Fibroblast of gingiva (primary cell): ENCODE data around the gene ZNF469.
"Not testable (repeated sequence)": the region's sequence is repeated elsewhere in the genome, so short reads cannot be mapped to it uniquely, and the experiment has no call there.

ENCODE experiments used
- DNase-seq: peaks from one replicate; pipeline ENCODE4 v3.0.0-alpha.2; 2011; ENCODE audit warnings: low read depth

ZNF469 gene

DNA sequence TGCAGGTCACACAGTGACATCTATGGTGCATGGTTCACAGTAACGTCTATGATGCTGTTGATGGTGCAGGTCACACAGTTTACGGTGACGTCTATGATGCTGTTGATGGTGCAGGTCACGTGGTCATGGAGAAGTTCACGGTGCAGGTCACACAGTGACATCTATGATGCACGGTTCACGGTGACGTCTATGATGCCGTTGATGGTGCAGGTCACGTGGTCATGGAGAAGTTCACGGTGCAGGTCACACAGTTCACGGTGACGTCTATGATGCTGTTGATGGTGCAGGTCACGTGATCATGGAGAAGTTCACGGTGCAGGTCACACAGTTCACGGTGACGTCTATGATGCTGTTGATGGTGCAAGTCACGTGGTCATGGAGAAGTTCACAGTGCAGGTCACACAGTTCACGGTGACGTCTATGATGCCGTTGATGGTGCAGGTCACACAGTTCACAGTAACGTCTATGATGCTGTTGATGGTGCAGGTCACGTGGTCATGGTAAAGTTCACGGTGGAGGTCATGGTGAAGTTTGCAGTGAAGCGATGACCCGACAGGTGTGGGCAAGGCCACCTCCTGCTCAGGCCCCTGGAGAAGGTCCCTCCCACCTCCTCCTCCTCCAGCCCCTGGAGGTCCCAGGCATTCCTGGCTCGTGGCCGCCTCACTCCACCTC is 27.7 kb downstream of the ZNF469 start:
- not testable (repeated sequence) for DNase-seq

GRCh38 chr16:88411951-88412576 is 29.3 kb downstream of the ZNF469 start:
- no peak for DNase-seq

- no peak for DNase-seq
These were observed 30.0 kb downstream of the ZNF469 start for GRCh38 chr16:88412766-88413165.

GRCh38 chr16:88413231-88413630 is 30.5 kb downstream of the ZNF469 start:
- DNase-seq = no peak

DNA sequence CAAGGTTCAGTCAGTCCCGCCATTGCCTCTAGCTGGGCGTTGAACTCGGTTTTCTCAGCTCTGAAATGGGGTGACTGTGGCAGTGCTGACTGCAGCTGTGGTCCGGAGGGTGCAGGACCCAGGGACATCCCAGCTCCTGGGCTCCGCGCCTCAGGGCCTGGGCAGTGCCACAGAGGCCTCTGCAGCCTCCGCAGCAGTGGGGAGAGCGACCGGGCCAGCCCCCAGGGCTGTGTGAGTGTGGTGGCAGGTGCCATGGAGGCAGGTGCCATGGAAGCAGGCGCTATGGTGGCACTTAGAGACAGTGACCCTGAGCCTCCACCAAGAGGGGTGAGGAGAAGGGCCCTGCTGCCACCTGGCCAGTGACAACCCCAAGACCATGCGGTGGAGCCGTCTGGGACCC is 30.9 kb downstream of the ZNF469 start:
- DNase-seq = no peak

GRCh38 chr16:88414521-88415380 is 32.0 kb downstream of the ZNF469 start:
- no peak for DNase-seq

- DNase-seq = no peak
These were observed 32.6 kb downstream of the ZNF469 start for GRCh38 chr16:88415381-88415705.

DNA sequence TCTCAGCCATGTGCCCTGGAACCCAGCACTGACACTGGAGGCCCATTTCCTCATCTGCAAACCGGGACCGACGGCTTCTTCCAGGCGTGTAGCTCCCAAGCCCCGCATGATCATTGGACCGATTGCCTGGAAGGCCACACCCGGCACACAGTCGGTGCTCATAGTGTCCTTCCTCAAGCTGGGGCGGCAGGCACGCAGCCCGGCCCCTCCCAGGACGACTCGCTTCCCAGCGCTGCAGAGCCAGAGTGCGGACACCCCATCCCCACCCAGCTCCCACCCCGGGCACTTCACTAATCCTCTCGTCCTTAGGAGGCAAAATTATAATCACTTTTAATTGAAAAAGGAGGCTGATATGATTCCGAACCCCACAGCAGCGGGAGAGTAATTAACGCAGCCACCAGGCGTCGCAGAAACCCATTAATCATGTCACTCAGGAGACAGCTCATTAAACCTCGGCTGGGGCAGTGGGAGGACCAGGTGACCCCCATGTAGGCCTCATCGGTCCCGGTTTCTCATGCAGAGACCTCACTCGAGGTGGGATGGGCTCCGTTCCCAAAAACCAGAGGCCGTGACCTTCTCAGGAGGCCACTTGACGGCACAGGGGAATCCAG is 33.1 kb downstream of the ZNF469 start:
- DNase-seq = no peak

DNA sequence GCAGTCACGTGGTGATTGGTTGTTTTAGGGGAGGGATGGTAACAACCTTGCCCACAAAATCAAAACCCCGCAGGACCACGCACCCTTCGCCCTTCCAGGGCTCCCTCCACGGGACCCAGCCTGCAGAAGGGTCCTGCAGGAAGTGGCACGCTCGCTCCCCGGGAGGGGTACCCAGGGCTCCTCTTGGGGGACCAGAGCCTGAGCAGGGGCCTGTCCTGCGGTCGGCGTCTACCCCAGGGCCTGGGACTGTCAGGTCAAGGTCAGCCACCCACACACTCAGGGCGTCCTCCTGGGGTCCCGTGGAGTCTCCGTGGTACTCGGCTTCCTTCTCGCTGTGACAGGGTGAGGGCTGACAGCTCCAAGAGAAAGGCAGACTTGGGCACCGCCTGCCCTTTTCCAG is 33.9 kb downstream of the ZNF469 start:
- DNase-seq = no peak

GRCh38 chr16:88417684-88418476 is 35.1 kb downstream of the ZNF469 start:
- DNase-seq = no peak

GRCh38 chr16:88418869-88419268 is 36.1 kb downstream of the ZNF469 start:
- DNase-seq = no peak

- no peak for DNase-seq
These were observed 37.0 kb downstream of the ZNF469 start for GRCh38 chr16:88419790-88420189.

DNA sequence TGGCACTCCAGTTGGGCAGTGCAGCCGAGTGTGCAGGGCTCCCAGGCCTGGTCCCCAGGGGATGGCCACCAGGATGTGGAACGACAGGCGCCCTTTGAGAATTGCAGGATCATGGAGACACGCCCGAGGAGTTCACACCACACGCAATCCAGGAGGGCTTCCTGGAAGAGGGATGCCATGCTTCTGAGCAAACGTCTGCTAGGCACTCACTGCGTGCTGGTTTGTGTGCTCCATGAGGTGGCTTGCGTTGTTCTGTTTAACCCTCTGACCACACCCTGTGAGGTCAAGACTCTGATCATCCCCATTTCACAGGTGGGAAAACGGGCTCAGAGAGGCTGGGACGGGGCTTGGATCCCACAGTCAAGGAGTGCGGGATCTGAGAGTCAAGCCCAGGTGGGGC is 37.7 kb downstream of the ZNF469 start:
- no peak for DNase-seq

GRCh38 chr16:88421301-88421700 is 38.5 kb downstream of the ZNF469 start:
- DNase-seq = no peak

DNA sequence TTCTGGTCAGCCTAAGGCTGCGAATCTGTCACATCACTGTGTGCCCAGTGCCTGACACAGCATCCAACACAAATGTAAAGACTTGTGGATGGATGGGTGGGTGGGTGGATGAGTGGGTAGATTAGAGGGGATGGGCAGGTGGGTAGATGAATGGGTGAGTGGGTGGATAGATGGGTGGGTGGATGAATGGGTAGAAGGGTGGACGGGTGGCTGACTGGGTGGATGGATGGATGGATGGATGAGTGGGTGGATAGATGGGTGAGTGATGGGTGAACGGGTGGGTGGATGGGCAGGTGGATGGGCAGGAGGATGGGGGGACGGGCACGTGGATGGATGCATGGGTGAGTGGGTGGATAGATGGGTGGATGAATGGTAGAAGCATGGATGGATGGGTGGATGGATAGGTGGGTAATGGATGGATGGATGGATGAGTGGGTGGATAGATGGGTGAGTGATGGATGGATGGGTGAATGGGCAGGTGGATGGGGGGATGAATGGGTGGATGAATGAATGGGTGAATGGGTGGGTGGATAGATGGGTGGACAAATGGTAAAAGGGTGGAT is 39.2 kb downstream of the ZNF469 start:
- DNase-seq = no peak

GRCh38 chr16:88422733-88423447 is 40.1 kb downstream of the ZNF469 start:
- no peak for DNase-seq

DNA sequence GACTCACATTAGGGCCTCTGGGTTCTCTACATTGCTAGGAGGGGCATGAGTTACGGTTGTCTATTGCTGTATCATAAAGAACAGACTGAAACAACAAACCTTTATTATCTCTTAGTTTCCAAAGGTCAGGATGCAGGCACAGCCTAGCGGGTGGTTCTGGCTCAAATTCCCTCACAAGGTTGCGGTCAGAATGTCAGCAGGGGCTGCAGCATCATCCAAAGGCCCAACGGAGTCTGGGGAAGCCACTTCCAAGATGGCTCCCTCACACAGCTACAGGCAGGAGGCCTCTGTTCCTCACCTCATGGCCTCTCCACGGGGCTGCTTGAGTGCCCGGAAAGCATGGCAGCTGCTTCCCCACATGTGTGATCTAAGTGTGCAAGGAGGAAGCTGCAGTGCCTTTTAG is 40.7 kb downstream of the ZNF469 start:
- DNase-seq = no peak

DNA sequence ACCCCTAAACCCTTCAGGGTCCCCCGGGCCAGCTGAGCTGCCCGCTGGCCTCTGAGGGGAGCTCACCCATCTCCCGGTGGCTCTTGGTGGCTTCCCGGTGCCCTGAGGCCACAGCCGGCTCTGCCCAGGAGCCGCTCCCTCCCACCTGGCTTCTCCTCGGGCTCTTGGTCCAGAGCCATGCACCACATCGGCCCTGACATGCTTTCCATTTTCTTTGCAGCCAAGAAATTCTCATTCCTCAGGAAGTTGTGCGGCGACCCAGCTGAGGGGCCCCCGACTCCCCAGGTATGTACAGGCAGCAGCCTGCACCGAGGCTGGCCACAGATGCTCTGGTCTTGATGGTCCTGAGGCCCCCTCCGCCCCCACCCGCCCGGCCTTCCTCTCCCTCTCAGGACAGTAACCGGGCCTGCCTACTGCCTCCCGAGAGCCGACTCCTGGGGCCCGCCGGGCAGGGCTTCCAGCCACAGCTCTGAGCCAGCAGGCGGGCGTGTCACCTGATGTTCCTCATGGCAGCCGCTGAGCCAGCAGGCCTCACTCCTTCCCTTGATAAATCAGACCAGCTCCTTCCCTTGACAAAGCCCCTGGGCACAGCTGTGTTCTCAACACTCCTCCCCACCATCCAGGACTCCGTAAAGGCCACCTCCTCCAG is 42.0 kb downstream of the ZNF469 start:
- no peak for DNase-seq

DNA sequence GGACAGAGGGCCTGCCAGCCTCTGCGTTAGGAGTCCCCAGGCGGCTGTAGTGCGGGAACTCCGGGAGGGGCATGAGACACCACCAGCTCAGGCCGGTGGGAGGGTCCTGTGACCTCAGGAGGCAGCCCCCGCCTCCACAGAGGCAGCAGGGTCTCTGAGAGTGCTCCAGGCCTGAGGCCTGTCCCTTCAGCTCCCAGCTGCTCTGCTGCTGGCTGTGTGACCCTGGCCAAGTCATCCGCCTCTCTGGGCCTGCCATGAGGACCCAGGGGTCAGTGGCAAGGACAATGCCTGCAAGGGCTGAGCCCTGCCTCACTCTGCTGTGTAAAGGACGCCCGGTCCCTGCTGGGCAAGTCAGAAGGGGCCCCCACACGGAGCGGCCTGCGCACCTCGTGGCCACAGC is 43.3 kb downstream of the ZNF469 start:
- DNase-seq = no peak

- DNase-seq = no peak
These were observed 44.6 kb downstream of the ZNF469 start for GRCh38 chr16:88427376-88427775.
